Right lung (tissue), 5 donors: Measurements from ENCODE around the gene PTTG1IP. TPM values are rescaled to one million over a fixed set of nuclear protein-coding genes. Genes with fewer than 3 reads are reported as not detected.

ENCODE experiments used
- DNase-seq, 2 donors: peaks; one replicate each; pipeline ENCODE4 v3.0.0-alpha.2; 2013
- polyA plus RNA-seq, 5 donors: library from polyadenylated mRNA; unstranded; fragments of 120-200 nt; gene quantifications; one replicate each; pipeline versions ENCODE4 v1.2.1 to v1.2.3, GENCODE V29; 2013; ENCODE audit warnings: inconsistent platforms in 1 of 5, low replicate concordance in 1 of 5; ENCODE audit not compliant: insufficient read length in 5 of 5, insufficient read depth in 1 of 5

PTTG1IP gene
- polyA plus RNA-seq, 5 donors, result 190 to 221 (median 212) TPM

GRCh38 chr21:44911068-44911383 is 37.5 kb upstream of the PTTG1IP start:
- DNase-seq, result no peak

GRCh38 chr21:44910229-44911067 is 37.0 kb upstream of the PTTG1IP start:
- no peak for DNase-seq

GRCh38 chr21:44909719-44910118 is 36.2 kb upstream of the PTTG1IP start:
- no peak for DNase-seq

GRCh38 chr21:44908908-44909307 is 35.4 kb upstream of the PTTG1IP start:
- no peak for DNase-seq

GRCh38 chr21:44907966-44908895 is 34.7 kb upstream of the PTTG1IP start:
- no peak for DNase-seq

- DNase-seq, result no peak
Observed at GRCh38 chr21:44907225-44907965, 33.9 kb upstream of the PTTG1IP start.

GRCh38 chr21:44905728-44906090 is 32.2 kb upstream of the PTTG1IP start:
- no peak for DNase-seq

GRCh38 chr21:44905016-44905727 is 31.7 kb upstream of the PTTG1IP start:
- no peak for DNase-seq

GRCh38 chr21:44904141-44904923 is 30.8 kb upstream of the PTTG1IP start:
- DNase-seq, result no peak

GRCh38 chr21:44903689-44904088 is 30.2 kb upstream of the PTTG1IP start:
- DNase-seq, result no peak

GRCh38 chr21:44903050-44903685 is 29.7 kb upstream of the PTTG1IP start:
- no peak for DNase-seq

- no peak for DNase-seq
Observed at GRCh38 chr21:44902268-44903049, 29.0 kb upstream of the PTTG1IP start.

- no peak for DNase-seq
Observed at GRCh38 chr21:44901391-44902074, 28.0 kb upstream of the PTTG1IP start.

- no peak for DNase-seq
Observed at GRCh38 chr21:44900559-44901251, 27.2 kb upstream of the PTTG1IP start.

- no peak for DNase-seq
Observed at GRCh38 chr21:44899768-44900558, 26.5 kb upstream of the PTTG1IP start.

GRCh38 chr21:44898851-44899767 is 25.6 kb upstream of the PTTG1IP start:
- no peak for DNase-seq
